Fibroblast of lung (primary cell): ENCODE measurements around the gene DGCR8. TPM values are rescaled to one million over a fixed set of nuclear protein-coding genes. Genes with fewer than 3 reads are reported as not detected.

ENCODE experiments used
- DNase-seq, 2 donors: peaks; one replicate each; pipeline versions ENCODE4 v3.0.0 to v3.0.0-alpha.2; 2010; ENCODE audit warnings: low read depth in 2 of 2
- H2AFZ ChIP-seq: 2 replicates; pipeline ENCODE4 v1.5.1; 2012; ENCODE audit warnings: low read length, control low read depth, inconsistent platforms
- H3K27ac ChIP-seq: 2 replicates; pipeline ENCODE4 v1.5.1; 2011; ENCODE audit warnings: low read length, control low read depth; ENCODE audit not compliant: insufficient read depth
- H3K27me3 ChIP-seq: 2 replicates; pipeline ENCODE4 v1.5.1; 2011; ENCODE audit warnings: mild to moderate bottlenecking, low read length; ENCODE audit not compliant: control insufficient read depth, insufficient read depth
- H3K36me3 ChIP-seq: 2 replicates; pipeline ENCODE4 v1.5.1; 2011; ENCODE audit warnings: low read length; ENCODE audit not compliant: control insufficient read depth, insufficient read depth
- H3K4me1 ChIP-seq: 2 replicates; pipeline ENCODE4 v1.5.1; 2011; ENCODE audit warnings: low read length; ENCODE audit not compliant: control insufficient read depth, insufficient read depth; ENCODE audit errors: extremely low read depth
- H3K4me2 ChIP-seq: 2 replicates; pipeline ENCODE4 v1.5.1; 2011; ENCODE audit warnings: low read length, control low read depth; ENCODE audit not compliant: insufficient read depth; ENCODE audit errors: extremely low read depth
- H3K4me3 ChIP-seq, 4 experiments: fragments of 200-600 bp in 1 of 4; sonication (generic) in 1 of 4; replicated peaks in 1 of 4; 2 replicates each; pipeline ENCODE4 v1.5.1; 2011 to 2016; ENCODE audit warnings: low read length in 4 of 4, low read depth in 3 of 4, mild to moderate bottlenecking in 3 of 4, control low read depth in 2 of 4, inconsistent platforms in 1 of 4, mixed read lengths in 1 of 4; ENCODE audit not compliant: insufficient read depth in 1 of 4; ENCODE audit errors: control extremely low read depth in 1 of 4
- H3K79me2 ChIP-seq: 2 replicates; pipeline ENCODE4 v1.5.1; 2012; ENCODE audit warnings: mild to moderate bottlenecking, low read length, inconsistent platforms; ENCODE audit not compliant: control insufficient read depth, insufficient read depth
- H3K9ac ChIP-seq: 2 replicates; pipeline ENCODE4 v1.5.1; 2011; ENCODE audit warnings: mild to moderate bottlenecking, low read length, control low read depth; ENCODE audit not compliant: insufficient read depth
- H3K9me3 ChIP-seq: 2 replicates; pipeline ENCODE4 v1.5.1; 2012; ENCODE audit warnings: low read depth, low read length; ENCODE audit not compliant: control insufficient read depth, insufficient read depth
- H4K20me1 ChIP-seq: 2 replicates; pipeline ENCODE4 v1.5.1; 2011; ENCODE audit warnings: low read length; ENCODE audit not compliant: control insufficient read depth, insufficient read depth; ENCODE audit errors: extremely low read depth
- CTCF ChIP-seq, 2 donors: IDR thresholded peaks in 1 of 2; conservative IDR thresholded peaks in 1 of 2; 1 replicate in 1 of 2; 2 replicates in 1 of 2; pipeline ENCODE4 v1.5.1; 2011 to 2012; ENCODE audit warnings: low read length in 2 of 2, control low read depth in 1 of 2, inconsistent platforms in 1 of 2, low read depth in 1 of 2, mild to moderate bottlenecking in 1 of 2
- EZH2 ChIP-seq: IDR thresholded peaks from 2 replicates; pipeline ENCODE4 v1.5.1; 2012; ENCODE audit warnings: low read length, control low read depth, mild to moderate bottlenecking; ENCODE audit errors: missing control alignments
- polyA plus RNA-seq, 2 donors: library from polyadenylated mRNA; depleted of rRNA in 1 of 2; stranded (reverse) in 1 of 2; unstranded in 1 of 2; fragments of >200 nt; gene quantifications; 2 replicates each; pipeline ENCODE4 v1.2.1, GENCODE V29; 2011 to 2012; ENCODE audit warnings: missing spikeins in 1 of 2
- total RNA-seq: library from RNA; depleted of rRNA; stranded (reverse); fragments of >200 nt; gene quantifications from 2 replicates; pipeline ENCODE4 v1.2.1, GENCODE V29; 2014

DGCR8 gene
- total and polyA plus RNA-seq, 2 donors (not counting 1 experiment from before 2014, with no cell fraction given), result 18.8 to 21.3 TPM

DNA sequence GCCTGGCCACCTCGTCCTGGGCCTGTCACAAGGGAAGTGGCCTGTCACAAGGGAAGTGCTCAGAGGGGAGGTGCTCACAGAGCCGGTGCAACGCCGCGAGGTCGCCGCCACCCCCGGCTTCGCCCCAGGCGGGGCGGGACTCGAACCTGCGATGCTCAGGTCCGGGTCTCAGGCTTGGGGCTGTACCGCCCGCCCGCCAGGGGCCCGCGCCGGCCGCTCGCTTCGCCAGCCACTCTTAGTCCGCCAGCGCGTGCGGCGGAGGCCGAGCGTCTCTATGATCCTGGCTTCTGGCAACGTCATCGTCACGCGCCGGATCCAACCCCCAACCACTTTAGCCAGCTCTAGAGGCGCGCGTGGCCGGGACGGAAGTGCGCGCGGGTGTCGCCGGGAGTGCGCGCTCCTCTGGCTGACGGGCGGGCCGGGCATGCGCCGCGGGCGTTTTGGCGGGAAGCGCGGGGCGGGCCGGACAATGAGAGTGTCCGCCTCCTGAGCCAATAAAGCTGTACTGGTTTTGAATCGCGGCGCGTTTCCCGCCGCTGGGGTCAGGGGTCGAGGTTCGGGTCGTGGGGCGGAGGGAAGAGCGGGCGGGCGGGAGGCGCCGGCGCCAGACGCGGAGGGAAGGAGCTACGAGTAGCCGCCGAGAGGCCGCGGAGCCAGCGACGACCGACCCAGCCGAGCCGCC, 37.1 kb downstream of the DGCR8 start, which contains the start of gene TRMT2A:
TSS of gene TRMT2A (minus strand) at position 276 of the 682 bp plus-strand sequence. CDS start 320 bp downstream, outside the sequence.
- Histone ChIP-seq H3K4me2 (peak within 1 kb of the TSS; percentile 94), H3K27me3 (no peaks in the 10 kb centered on the region), H3K4me1 (peaks cover 9% of the 10 kb centered on the region), H3K9me3 (no peaks in the 10 kb centered on the region), H3K4me3 (peak within 1 kb of the TSS; percentile 90 to 95 (median 92)), H3K79me2 (peaks cover 69% of the 10 kb centered on the region), H2AFZ (peak within 1 kb of the TSS; percentile 84), H3K36me3 (peaks cover 42% of the 10 kb centered on the region), H3K9ac (peak within 1 kb of the TSS; percentile 96), H4K20me1 (no peaks in the 10 kb centered on the region), H3K27ac (peak within 1 kb of the TSS; percentile 91)
- TF ChIP-seq CTCF (conservative IDR thresholded peaks at IDR 0.05 in 1 of 2, IDR thresholded peaks at IDR 0.05 in 1 of 2; ENCODE audit: low read depth in 1 of 2, low read length in 2 of 2) (peak in 1 of 2 donors; percentile 6), EZH2 (no peak)
- peak; percentile 98 for DNase-seq

GRCh38 chr22:20117633-20118299, 37.7 kb downstream of the DGCR8 start:
- Histone ChIP-seq H3K27ac (peak overlapping the region; percentile 50), H3K79me2 (peaks cover 74% of the 10 kb centered on the region), H3K36me3 (peaks cover 40% of the 10 kb centered on the region), H3K9ac (peak overlapping the region; percentile 73), H3K4me3 (peak overlapping the region; percentile 65 to 94 (median 78)), H3K27me3 (no peaks in the 10 kb centered on the region), H3K9me3 (no peaks in the 10 kb centered on the region), H3K4me1 (peaks cover 9% of the 10 kb centered on the region), H2AFZ (no peak overlapping the region), H4K20me1 (no peaks in the 10 kb centered on the region), H3K4me2 (peak overlapping the region; percentile 94)
- DNase-seq, result peak; percentile 8 to 51
- TF ChIP-seq EZH2, result no peak
- no peak for TF ChIP-seq CTCF (conservative IDR thresholded peaks at IDR 0.05 in 1 of 2, IDR thresholded peaks at IDR 0.05 in 1 of 2; ENCODE audit: low read depth in 1 of 2, low read length in 2 of 2)

- TF ChIP-seq CTCF (conservative IDR thresholded peaks at IDR 0.05 in 1 of 2, IDR thresholded peaks at IDR 0.05 in 1 of 2; ENCODE audit: low read depth in 1 of 2, low read length in 2 of 2) (no peak), EZH2 (no peak)
- Histone ChIP-seq H3K36me3 (peaks cover 38% of the 10 kb centered on the region), H2AFZ (no peak overlapping the region), H3K79me2 (peaks cover 76% of the 10 kb centered on the region), H3K4me3 (peak overlapping the region; percentile 65 to 94 (median 78)), H3K4me1 (peaks cover 9% of the 10 kb centered on the region), H3K27me3 (no peaks in the 10 kb centered on the region), H3K27ac (peak overlapping the region; percentile 50), H3K4me2 (peak overlapping the region; percentile 94), H3K9ac (peak overlapping the region; percentile 73), H4K20me1 (no peaks in the 10 kb centered on the region), H3K9me3 (no peaks in the 10 kb centered on the region)
- DNase-seq, result no peak
Measured at GRCh38 chr22:20118300-20119020, 38.4 kb downstream of the DGCR8 start.
